HuH-7 (cell line): Measurements from ENCODE around the gene KLF6.

Experiments used
- DNase-seq: peaks from one replicate; pipeline ENCODE4 v3.0.0; 2011; ENCODE audit warnings: low spot score

KLF6 gene

GRCh38 chr10:3787816-3788215 lies 2.8 kb upstream of the KLF6 start:
- no peak for DNase-seq

DNA sequence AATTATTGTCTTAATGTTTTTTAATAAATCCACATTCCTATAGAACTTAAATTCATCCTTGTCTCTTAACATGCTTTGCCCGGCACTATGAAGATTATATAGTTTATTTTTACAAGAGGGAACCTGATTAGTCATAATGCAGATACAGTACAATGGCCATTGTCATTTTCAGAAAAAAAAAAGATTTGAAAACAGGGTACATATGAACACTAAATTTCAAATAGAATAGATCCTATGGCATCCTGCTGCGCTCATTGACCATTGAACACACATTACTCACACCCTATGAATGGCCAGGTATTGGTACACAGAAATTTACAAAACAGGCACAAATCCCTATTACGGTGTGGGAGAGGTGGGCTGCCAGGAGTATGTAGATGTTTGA lies 2.0 kb upstream of the KLF6 start:
- DNase-seq: no peak

GRCh38 chr10:3786295-3787015 lies 1.4 kb upstream of the KLF6 start:
- DNase-seq: no peak

GRCh38 chr10:3785851-3786271 lies 852 bp upstream of the KLF6 start:
- DNase-seq: no peak

DNA sequence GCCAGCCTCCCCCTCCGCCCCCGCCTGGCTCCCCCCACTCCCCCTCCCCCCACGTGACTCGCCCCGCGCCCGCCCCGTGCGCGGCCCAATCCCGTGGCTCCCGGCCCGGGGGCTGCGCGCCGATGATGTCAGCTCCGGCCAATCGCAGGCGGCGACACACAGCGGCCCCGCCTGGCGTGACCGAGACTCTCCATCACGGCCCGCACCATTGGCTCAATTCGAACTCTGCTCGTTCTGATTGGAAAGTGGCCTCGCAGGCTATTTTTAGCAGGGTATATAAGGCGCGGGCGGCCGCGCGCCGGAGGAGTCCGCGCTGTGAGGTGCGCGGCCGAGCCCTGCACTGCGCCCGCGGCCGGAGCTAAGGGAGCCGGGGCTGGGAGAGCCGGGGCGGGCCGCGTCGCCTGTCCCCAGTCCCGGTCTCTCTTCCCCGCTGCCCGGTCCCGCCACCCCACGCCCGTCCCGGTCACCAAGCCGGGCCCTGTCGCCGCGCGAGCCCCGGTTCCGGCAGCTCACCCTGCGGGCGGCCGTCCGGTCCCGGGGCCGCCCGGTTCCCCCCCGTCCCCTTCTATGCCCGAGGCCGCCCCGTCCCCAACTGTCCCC lies 342 bp upstream of the KLF6 start:
- peak; percentile 100 for DNase-seq

DNA sequence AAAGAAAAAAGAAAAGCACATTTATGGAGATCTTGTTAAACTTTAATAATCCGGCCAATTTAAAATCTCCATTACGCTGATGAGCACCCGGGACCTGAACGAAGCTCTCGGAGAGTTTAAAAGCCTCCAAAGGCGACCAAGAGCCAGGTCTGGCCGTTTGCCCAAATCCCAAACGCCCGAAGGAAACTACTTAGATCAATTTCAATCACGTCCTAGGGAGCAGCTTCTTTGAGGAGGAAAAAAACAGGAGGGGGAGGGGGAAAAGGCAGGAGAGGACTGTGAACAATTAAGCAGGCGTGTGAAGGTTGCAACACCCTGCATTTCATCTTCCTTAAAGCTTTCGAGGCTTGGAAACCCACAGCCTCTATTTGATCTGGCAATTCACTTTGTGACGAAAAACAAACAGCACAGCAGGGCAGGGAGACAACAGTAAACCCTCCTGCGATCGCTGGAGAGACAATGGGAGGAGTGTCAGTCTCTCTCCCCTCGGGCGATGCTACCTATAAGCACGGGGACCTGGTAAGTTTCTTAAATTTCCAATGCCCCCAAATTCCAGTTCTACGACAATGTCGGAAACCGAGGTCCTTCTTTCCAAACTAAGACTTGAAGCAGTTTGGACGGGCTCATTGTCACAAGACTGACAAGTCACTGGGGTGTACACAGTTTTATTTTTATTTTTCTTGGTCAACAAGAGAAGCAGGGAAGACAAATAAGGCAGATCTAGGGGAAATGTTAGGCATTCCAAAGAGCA lies 1.2 kb downstream of the KLF6 start:
- peak; percentile 74 for DNase-seq

DNA sequence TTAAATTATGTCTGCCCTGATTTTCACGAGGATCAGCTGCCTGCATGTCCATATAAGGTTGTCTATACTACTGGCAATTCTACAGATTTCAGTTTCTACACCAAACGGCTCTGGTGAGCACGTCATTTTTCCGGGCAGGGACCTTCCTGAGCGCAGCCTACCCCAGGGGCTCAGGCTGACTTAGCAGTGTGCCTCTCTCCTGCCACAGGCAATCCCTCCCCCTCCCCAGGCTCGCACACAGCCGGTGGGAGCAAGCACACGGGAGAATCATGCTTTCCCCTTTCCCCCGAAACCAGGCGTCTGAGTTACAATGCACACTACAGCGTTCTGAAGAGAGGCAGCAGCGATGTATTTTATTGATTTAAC lies 1.7 kb downstream of the KLF6 start:
- no peak for DNase-seq

- DNase-seq: no peak
Measured at GRCh38 chr10:3782451-3783315, 2.3 kb downstream of the KLF6 start.

GRCh38 chr10:3782146-3782450 lies 2.9 kb downstream of the KLF6 start:
- no peak for DNase-seq

DNA sequence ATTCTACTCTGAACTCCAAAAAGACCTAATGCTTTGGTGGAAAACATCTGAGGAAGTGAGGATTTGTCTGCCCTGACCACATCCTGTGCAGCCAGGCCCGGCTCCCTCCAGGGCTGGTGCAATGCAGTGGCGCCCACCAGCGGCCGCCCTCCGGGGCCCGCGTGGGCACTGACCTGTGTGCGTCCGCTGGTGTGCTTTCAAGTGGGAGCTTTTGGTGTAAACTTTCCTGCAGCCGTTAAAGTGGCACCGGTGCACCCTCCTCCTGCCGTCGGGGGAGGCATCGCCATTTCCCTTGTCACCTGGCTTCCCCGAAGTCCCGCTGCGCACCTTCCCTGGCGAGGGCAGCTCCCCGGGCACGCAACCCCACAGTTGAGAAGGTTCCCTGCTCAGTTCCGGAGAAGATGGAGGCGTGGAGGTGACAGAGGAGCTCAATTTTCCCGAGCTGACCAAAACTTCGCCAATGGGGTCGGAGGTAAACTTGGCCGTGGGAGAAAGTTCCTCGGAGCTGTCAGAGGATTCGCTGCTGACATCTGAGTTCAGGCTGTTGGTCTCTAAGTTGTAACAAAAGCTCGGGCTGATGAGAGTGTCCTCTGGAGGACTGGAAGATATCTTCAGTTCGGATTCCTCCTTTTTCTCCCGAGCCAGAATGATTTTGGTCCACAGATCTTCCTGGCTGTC lies 3.4 kb downstream of the KLF6 start:
- no peak for DNase-seq

DNA sequence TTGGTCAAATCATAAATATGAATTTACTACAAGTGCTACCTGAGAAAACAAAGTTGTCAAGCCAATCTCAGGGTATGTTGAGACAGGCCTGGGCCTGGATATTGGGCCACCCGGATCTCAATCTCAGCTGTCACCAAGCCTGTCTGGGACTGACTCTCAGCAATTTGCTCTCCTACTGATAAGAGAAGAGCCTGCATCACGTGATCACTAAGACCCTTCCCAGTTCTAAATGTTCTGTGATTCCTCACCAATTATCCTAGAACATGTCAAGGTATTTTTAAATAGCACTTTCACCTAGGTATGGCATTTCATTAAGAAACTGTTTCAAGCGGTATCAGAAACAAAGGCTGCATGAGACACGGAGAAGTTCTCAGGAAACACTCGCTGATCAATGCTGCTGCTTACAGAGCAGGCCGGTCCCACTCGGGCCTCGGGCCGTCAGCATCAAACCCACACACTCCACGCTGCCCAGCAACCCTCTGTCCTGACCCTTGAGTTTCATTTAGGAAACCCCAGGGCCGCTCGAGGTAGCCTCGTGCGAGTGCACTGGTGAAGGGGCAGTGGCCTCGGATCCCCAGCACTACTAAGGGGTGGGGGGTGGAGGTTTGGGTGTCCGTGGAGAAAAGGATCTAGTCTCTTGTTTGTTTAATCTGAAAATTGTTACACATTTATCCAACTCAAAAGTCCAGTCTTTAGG lies 4.1 kb downstream of the KLF6 start:
- DNase-seq: no peak

GRCh38 chr10:3780021-3780770 lies 4.8 kb downstream of the KLF6 start:
- no peak for DNase-seq

DNA sequence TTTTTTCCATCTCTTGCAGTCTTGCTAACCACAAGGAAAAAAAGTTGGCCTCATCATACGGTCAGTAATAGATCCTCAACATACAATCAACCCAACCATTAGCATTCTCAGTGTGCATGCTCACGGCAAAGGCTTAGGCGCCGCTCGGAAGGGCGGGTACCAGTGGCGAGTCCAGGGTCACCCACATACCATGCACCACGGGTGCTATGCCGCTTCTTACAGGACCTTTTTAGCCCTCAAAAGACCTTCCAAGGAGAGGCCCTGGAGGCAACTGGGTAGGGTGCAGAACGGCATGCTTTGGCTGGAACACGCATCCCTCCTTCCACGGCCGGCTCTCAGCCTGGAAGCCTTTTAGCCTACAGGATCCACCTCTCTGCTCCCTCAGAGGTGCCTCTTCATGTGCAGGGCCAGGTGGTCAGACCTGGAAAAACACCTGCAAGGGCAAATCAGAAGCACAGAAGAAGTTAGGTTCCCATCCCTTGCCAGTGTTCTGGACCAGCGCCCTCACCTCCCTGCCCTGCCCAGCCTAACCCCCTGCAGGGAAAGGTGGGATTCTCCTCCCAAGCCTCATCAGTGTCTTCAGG lies 5.8 kb downstream of the KLF6 start:
- no peak for DNase-seq

- DNase-seq: no peak
Measured at GRCh38 chr10:3778692-3779157, 6.3 kb downstream of the KLF6 start.

DNA sequence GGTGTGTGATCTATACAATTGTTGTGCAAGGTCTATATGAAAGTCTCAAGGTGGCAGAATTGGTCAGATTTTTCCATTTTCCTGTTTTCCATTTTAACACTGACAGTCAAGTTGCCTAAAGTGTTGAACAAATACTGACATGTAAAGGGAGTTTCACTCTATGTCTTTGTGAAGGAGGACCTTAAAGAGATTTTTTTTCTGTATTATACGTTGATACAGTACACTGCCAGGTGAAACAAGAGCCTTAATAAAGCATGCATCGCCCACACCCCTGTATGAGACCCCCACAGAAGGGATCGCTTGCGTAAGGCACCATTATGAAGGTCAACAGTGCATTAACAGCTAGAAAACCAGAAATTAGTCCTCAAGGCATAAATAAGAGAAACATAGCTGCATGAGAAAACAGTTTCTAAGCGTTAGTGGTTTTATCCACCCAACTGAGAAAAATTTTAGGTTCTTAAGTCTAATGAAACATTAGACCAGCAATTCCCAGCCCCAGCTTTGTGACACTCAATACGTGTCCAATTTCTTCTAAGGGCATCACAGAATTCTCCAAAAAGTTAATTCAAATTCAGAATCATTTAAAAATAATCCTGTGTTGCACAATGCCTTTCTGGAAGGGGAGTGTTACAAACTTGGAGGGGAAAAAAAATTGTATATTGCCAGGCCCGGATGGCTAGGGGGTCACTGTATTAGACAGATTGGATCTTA lies 6.9 kb downstream of the KLF6 start:
- no peak for DNase-seq

GRCh38 chr10:3776796-3777571 lies 8.0 kb downstream of the KLF6 start:
- DNase-seq: no peak

GRCh38 chr10:3775696-3776551 lies 9.1 kb downstream of the KLF6 start:
- DNase-seq: no peak
